HepG2 (cell line): ENCODE measurements around the gene PSG2. TPM values are rescaled to one million over a fixed set of nuclear protein-coding genes. Genes with fewer than 3 reads are reported as not detected.
"Not testable (repeated sequence)": the region's sequence is repeated elsewhere in the genome, so short reads cannot be mapped to it uniquely, and the experiment has no call there.

ENCODE experiments used
- ATAC-seq: fragments of 200-7000 bp; cut with Tn5 transposase; 3 replicates; pipeline ENCODE4 v1.9.1; 2020; ENCODE audit warnings: mild to moderate bottlenecking, moderate library complexity
- BruUV-seq: library from RNA; stranded (reverse); fragments of 400-500 nt; replicated peaks from 2 replicates; lab custom pipeline; 2021; lab: Mats Ljungman, UMichigan
- CTCF ChIA-PET: fragments of 300-600 bp; formaldehyde crosslinking; extraction: SDS; loops from one replicate; lab custom pipeline; 2021; ENCODE audit warnings: low total read pairs, inconsistent platforms, low intra/inter-chr PET ratio; lab: Yijun Ruan, JAX
- POLR2A ChIA-PET: fragments of 350-600 bp; sonication (Branson Sonifier 250); formaldehyde crosslinking; loops from one replicate; lab custom pipeline; 2020; ENCODE audit warnings: antibody characterized with exemption, inconsistent platforms; lab: Yijun Ruan, JAX
- DNase-seq: peaks from one replicate; pipeline ENCODE4 v3.0.0-alpha.2; 2015; ENCODE audit warnings: low spot score
- FAIRE-seq: peaks from 3 replicates; lab custom pipeline; 2011; peaks lifted over from hg19 to GRCh38; lab: Jason Lieb, UNC
- H2AFZ ChIP-seq: one replicate; pipeline ENCODE4 v1.6.1; 2011; ENCODE audit warnings: low read length, inconsistent platforms
- H3K27ac ChIP-seq: fragments of 300-600 bp; 3 replicates; pipeline ENCODE4 v1.8.0; 2011; ENCODE audit warnings: mixed run types, mild to moderate bottlenecking, mixed read lengths, low read length, inconsistent platforms; ENCODE audit not compliant: insufficient read depth; ENCODE audit errors: extremely low read length
- H3K27me3 ChIP-seq, 2 experiments: fragments of 200-600 bp in 1 of 2; 2 replicates in 1 of 2; 3 replicates in 1 of 2; pipeline versions ENCODE4 v1.6.0 to v1.8.0; 2011; ENCODE audit warnings: low read length in 2 of 2, mild to moderate bottlenecking in 2 of 2, moderate library complexity in 2 of 2, inconsistent platforms in 1 of 2; ENCODE audit not compliant: insufficient read depth in 2 of 2, control insufficient read depth in 1 of 2
- H3K36me3 ChIP-seq, 2 experiments: fragments of 200-600 bp in 1 of 2; replicated peaks in 1 of 2; 2 replicates in 1 of 2; 3 replicates in 1 of 2; pipeline versions ENCODE4 v1.5.1 to v1.8.0; 2011; ENCODE audit warnings: low read length in 2 of 2, inconsistent platforms in 1 of 2; ENCODE audit not compliant: insufficient read depth in 2 of 2, control insufficient read depth in 1 of 2
- H3K4me1 ChIP-seq: 2 replicates; pipeline ENCODE4 v1.5.1; 2012; ENCODE audit warnings: low read length, inconsistent platforms; ENCODE audit not compliant: insufficient read depth
- H3K4me2 ChIP-seq: 2 replicates; pipeline ENCODE4 v1.6.0; 2011; ENCODE audit warnings: low read depth, low read length, inconsistent platforms
- H3K4me3 ChIP-seq, 3 experiments: fragments of 200-600 bp in 1 of 3; sonication (generic), shearing (Covaris generic) in 1 of 3; replicated peaks in 1 of 3; 2 replicates each; pipeline ENCODE4 v1.5.1; 2011 to 2016; ENCODE audit warnings: low read length in 3 of 3, inconsistent platforms in 2 of 3, low read depth in 2 of 3, mild to moderate bottlenecking in 2 of 3, control low read depth in 1 of 3, mixed read lengths in 1 of 3; ENCODE audit not compliant: insufficient read depth in 1 of 3
- H3K79me2 ChIP-seq: one replicate; pipeline ENCODE4 v1.6.1; 2011; ENCODE audit warnings: low read length, inconsistent platforms; ENCODE audit not compliant: insufficient read depth
- H3K9ac ChIP-seq: 2 replicates; pipeline ENCODE4 v1.6.0; 2011; ENCODE audit warnings: mild to moderate bottlenecking, low read depth, low read length, inconsistent platforms; ENCODE audit not compliant: insufficient read depth
- H3K9me3 ChIP-seq: 2 replicates; pipeline ENCODE4 v1.5.1; 2012; ENCODE audit warnings: mild to moderate bottlenecking, low read length
- H4K20me1 ChIP-seq: 2 replicates; pipeline ENCODE4 v1.6.0; 2011; ENCODE audit warnings: inconsistent platforms, mild to moderate bottlenecking, low read length, moderate library complexity; ENCODE audit not compliant: insufficient read depth
- WGBS: methylation state at CpG from one replicate; pipeline ENCODE4 v1.1.6; 2017; ENCODE audit warnings: low lambda C conversion rate; 5-methylcytosine and 5-hydroxymethylcytosine counted together
- in situ Hi-C: cut with HindIII; loops from 2 replicates; pipeline ENCODE4 v1.10.0; 2017; ENCODE audit warnings: low pct_unique_long_range_greater_than_20kb; ENCODE audit not compliant: extremely low pct_ligation_motif_present
- intact Hi-C: fragments of 100-400 bp; cut with micrococcal nuclease; formaldehyde crosslinking; loops from one replicate; pipeline ENCODE4 v1.10.0; 2022; ENCODE audit not compliant: unreplicated experiment
- polyA plus RNA-seq, 8 experiments: library from polyadenylated mRNA; depleted of rRNA in 3 of 8; stranded (reverse) in 7 of 8; unstranded in 1 of 8; fragments of >200 nt; fragmentation: Illumina TruSeq in 4 of 8; extraction: Trizol in 4 of 8; gene quantifications; 2 replicates each; pipeline versions ENCODE4 v1.2.1 to v1.2.3, GENCODE V29; 2011 to 2016; ENCODE audit warnings: low read depth in 4 of 8, missing spikeins in 1 of 8, mixed read lengths in 1 of 8; ENCODE audit not compliant: insufficient read depth in 1 of 8
- total RNA-seq, 5 experiments: library from RNA; depleted of rRNA; stranded (reverse); fragments of >200 nt; fragmentation: Illumina TruSeq; extraction: Trizol; gene quantifications; 2 replicates each; pipeline ENCODE4 v1.2.3, GENCODE V29; 2016; ENCODE audit warnings: low read depth in 1 of 5

Gene PSG2
- total and polyA plus RNA-seq, 2 of the 13 experiments (the other 11 are each of a cell fraction or from before 2014, with no cell fraction given), result not detected

GRCh38 chr19:43062418-43062817 lies 20.1 kb downstream of the PSG2 start:
- CTCF ChIA-PET, FAIRE-seq, H3K27me3 ChIP-seq, BruUV-seq, H2AFZ ChIP-seq, H4K20me1 ChIP-seq, H3K27ac ChIP-seq, H3K79me2 ChIP-seq, POLR2A ChIA-PET, H3K36me3 ChIP-seq, H3K4me2 ChIP-seq, DNase-seq, in situ Hi-C loops, H3K9ac ChIP-seq, H3K9me3 ChIP-seq, H3K4me1 ChIP-seq, ATAC-seq, H3K4me3 ChIP-seq, intact Hi-C loops: not testable (repeated sequence)
- WGBS, result 2% methylated on average over 3 of the region's 3 CpGs

GRCh38 chr19:43061326-43061725 lies 21.2 kb downstream of the PSG2 start:
- 0% methylated on average over 3 of the region's 3 CpGs for WGBS
- in situ Hi-C loops, H3K79me2 ChIP-seq, ATAC-seq, CTCF ChIA-PET, H3K9me3 ChIP-seq, BruUV-seq, H3K4me1 ChIP-seq, H4K20me1 ChIP-seq, H3K9ac ChIP-seq, POLR2A ChIA-PET, H3K27ac ChIP-seq, H3K27me3 ChIP-seq, intact Hi-C loops, DNase-seq, H3K4me2 ChIP-seq, H3K4me3 ChIP-seq, FAIRE-seq, H3K36me3 ChIP-seq, H2AFZ ChIP-seq: not testable (repeated sequence)

GRCh38 chr19:43060254-43060653 lies 22.2 kb downstream of the PSG2 start:
- 2% methylated on average over 3 of the region's 3 CpGs for WGBS
- H2AFZ ChIP-seq, H3K27me3 ChIP-seq, FAIRE-seq, H3K79me2 ChIP-seq, intact Hi-C loops, H3K4me3 ChIP-seq, H3K27ac ChIP-seq, POLR2A ChIA-PET, H4K20me1 ChIP-seq, CTCF ChIA-PET, ATAC-seq, DNase-seq, H3K36me3 ChIP-seq, H3K9me3 ChIP-seq, in situ Hi-C loops, BruUV-seq, H3K4me2 ChIP-seq, H3K9ac ChIP-seq, H3K4me1 ChIP-seq: not testable (repeated sequence)

- intact Hi-C loops, H3K9ac ChIP-seq, CTCF ChIA-PET, ATAC-seq, H3K27me3 ChIP-seq, H3K4me3 ChIP-seq, H3K27ac ChIP-seq, H3K4me2 ChIP-seq, H3K4me1 ChIP-seq, H3K36me3 ChIP-seq, DNase-seq, in situ Hi-C loops, H2AFZ ChIP-seq, H4K20me1 ChIP-seq, FAIRE-seq, POLR2A ChIA-PET, BruUV-seq, H3K79me2 ChIP-seq: not testable (repeated sequence)
- peaks cover 11% of the 10 kb centered on the region; the same call in 1 of the 2 replicates for H3K9me3 ChIP-seq
- WGBS, result 24% methylated on average over 2 of the region's 2 CpGs
These were observed 23.0 kb downstream of the PSG2 start for GRCh38 chr19:43059482-43059881.
